ENCODE results near the gene RGS16. TPM values are rescaled to one million over a fixed set of nuclear protein-coding genes. Genes with fewer than 3 reads are reported as not detected.

RGS16 gene
- total and polyA plus RNA-seq, 7 donors: 0.72 to 22.5 (median 1.8) TPM

GRCh38 chr1:182587093-182587492 lies 17.1 kb downstream of the RGS16 start:
- ATAC-seq (no peak), DNase-seq (no peak)
- peaks cover 17% of the 10 kb centered on the region for H3K4me1 ChIP-seq
- peaks cover 0 to 3% of the 10 kb centered on the region in 2 donors for H3K36me3 ChIP-seq (ENCODE audit: insufficient read depth in 1 of 2, low read depth in 1 of 2)
- H3K4me3 ChIP-seq: no peak overlapping the region
- no peaks in the 10 kb centered on the region for H3K27me3 ChIP-seq (ENCODE audit: insufficient read depth in 3 of 3, low read length in 2 of 3)
- no peak for TF ChIP-seq CTCF (IDR thresholded peaks at IDR 0.05)
- no peak overlapping the region for H3K27ac ChIP-seq
- H3K9me3 ChIP-seq: no peaks in the 10 kb centered on the region
- intact Hi-C loops (cut with DNase I): no loop called here
- WGBS, 3 donors: 0% methylated on average over 1 of the region's 1 CpG

- intact Hi-C loops (cut with DNase I): no loop called here
- ATAC-seq: no peak
- no peak for TF ChIP-seq CTCF (IDR thresholded peaks at IDR 0.05)
- DNase-seq: no peak
- Histone ChIP-seq H3K27ac (no peak overlapping the region), H3K27me3 (ENCODE audit: insufficient read depth in 3 of 3, low read length in 2 of 3) (no peaks in the 10 kb centered on the region), H3K4me3 (no peak overlapping the region), H3K4me1 (peaks cover 17% of the 10 kb centered on the region), H3K9me3 (no peaks in the 10 kb centered on the region), H3K36me3 (ENCODE audit: insufficient read depth in 1 of 2, low read depth in 1 of 2) (peaks cover 0 to 10% of the 10 kb centered on the region in 2 donors)
- WGBS, 3 donors: 85 to 88% (median 86%) methylated on average over 11 of the region's 11 CpGs
These were observed 17.8 kb downstream of the RGS16 start for GRCh38 chr1:182586380-182586779.

GRCh38 chr1:182584746-182585145 lies 19.4 kb downstream of the RGS16 start:
- no peaks in the 10 kb centered on the region for H3K27me3 ChIP-seq (ENCODE audit: insufficient read depth in 3 of 3, low read length in 2 of 3)
- no peak overlapping the region for H3K4me3 ChIP-seq
- intact Hi-C loops (cut with DNase I): no loop called here
- DNase-seq (no peak), ATAC-seq (no peak)
- peaks cover 17% of the 10 kb centered on the region for H3K4me1 ChIP-seq
- TF ChIP-seq CTCF (IDR thresholded peaks at IDR 0.05): no peak
- no peaks in the 10 kb centered on the region for H3K9me3 ChIP-seq
- WGBS, 3 donors: 91 to 95% (median 94%) methylated on average over 4 of the region's 4 CpGs
- peaks cover 0 to 26% of the 10 kb centered on the region in 2 donors for H3K36me3 ChIP-seq (ENCODE audit: insufficient read depth in 1 of 2, low read depth in 1 of 2)
- no peak overlapping the region for H3K27ac ChIP-seq

- no peak for TF ChIP-seq CTCF (IDR thresholded peaks at IDR 0.05)
- Histone ChIP-seq H3K4me3 (no peak overlapping the region), H3K27me3 (ENCODE audit: insufficient read depth in 3 of 3, low read length in 2 of 3) (no peaks in the 10 kb centered on the region), H3K36me3 (ENCODE audit: insufficient read depth in 1 of 2, low read depth in 1 of 2) (peaks cover 0 to 37% of the 10 kb centered on the region in 2 donors), H3K9me3 (no peaks in the 10 kb centered on the region), H3K4me1 (peaks cover 12% of the 10 kb centered on the region), H3K27ac (no peak overlapping the region)
- WGBS, 3 donors: 95 to 98% (median 98%) methylated on average over 2 of the region's 2 CpGs
- ATAC-seq: no peak
- no peak for DNase-seq
- intact Hi-C loops (cut with DNase I): no loop called here
These were observed 23.5 kb downstream of the RGS16 start for GRCh38 chr1:182580736-182581135.

GRCh38 chr1:182575540-182576149 lies 28.5 kb downstream of the RGS16 start:
- Histone ChIP-seq H3K4me3 (no peak overlapping the region), H3K27ac (no peak overlapping the region), H3K4me1 (peaks cover 11% of the 10 kb centered on the region), H3K36me3 (ENCODE audit: insufficient read depth in 1 of 2, low read depth in 1 of 2) (peaks cover 2 to 39% of the 10 kb centered on the region in 2 donors), H3K9me3 (no peaks in the 10 kb centered on the region), H3K27me3 (ENCODE audit: insufficient read depth in 3 of 3, low read length in 2 of 3) (no peaks in the 10 kb centered on the region)
- WGBS, 3 donors: 59 to 94% (median 66%) methylated on average over 3 of the region's 3 CpGs
- no peak for TF ChIP-seq CTCF (IDR thresholded peaks at IDR 0.05)
- DNase-seq: no peak
- intact Hi-C loops (cut with DNase I): no loop called here
- ATAC-seq: peak; percentile 58 to 86 (median 66)
